ENCODE data around the gene FOXO3. TPM values are rescaled to one million over a fixed set of nuclear protein-coding genes. Genes with fewer than 3 reads are reported as not detected.

FOXO3 gene
- total and polyA plus RNA-seq, 2 donors (not counting 1 experiment from before 2014, with no cell fraction given): 49.5 to 63.9 TPM

GRCh38 chr6:108581932-108582475 is 21.3 kb downstream of the FOXO3 start:
- Histone ChIP-seq H3K9ac (ENCODE audit: insufficient read depth, low read length) (no peak overlapping the region), H3K27me3 (ENCODE audit: control insufficient read depth, insufficient read depth, low read length) (no peaks in the 10 kb centered on the region), H2AFZ (ENCODE audit: low read length) (no peak overlapping the region), H3K4me3 (replicated peaks in 1 of 4; ENCODE audit: control extremely low read depth in 1 of 4, insufficient read depth in 1 of 4, low read depth in 3 of 4, low read length in 4 of 4) (peak overlapping the region in 3 of 4 experiments; percentile 10 to 44 (median 34)), H3K4me1 (ENCODE audit: control insufficient read depth, extremely low read depth, insufficient read depth, low read length) (peaks cover 50% of the 10 kb centered on the region), H3K79me2 (ENCODE audit: control insufficient read depth, insufficient read depth, low read length) (peaks cover 87% of the 10 kb centered on the region), H3K36me3 (ENCODE audit: control insufficient read depth, insufficient read depth, low read length) (no peaks in the 10 kb centered on the region), H3K9me3 (ENCODE audit: control insufficient read depth, insufficient read depth, low read depth, low read length) (no peaks in the 10 kb centered on the region), H3K27ac (ENCODE audit: insufficient read depth, low read length) (peak overlapping the region; percentile 67), H4K20me1 (ENCODE audit: control insufficient read depth, extremely low read depth, insufficient read depth, low read length) (no peaks in the 10 kb centered on the region), H3K4me2 (ENCODE audit: extremely low read depth, insufficient read depth, low read length) (peak overlapping the region; percentile 73)
- peak in 1 of 2 donors; percentile 47 for DNase-seq (ENCODE audit: low read depth in 2 of 2)
- TF ChIP-seq, protein P1, sequence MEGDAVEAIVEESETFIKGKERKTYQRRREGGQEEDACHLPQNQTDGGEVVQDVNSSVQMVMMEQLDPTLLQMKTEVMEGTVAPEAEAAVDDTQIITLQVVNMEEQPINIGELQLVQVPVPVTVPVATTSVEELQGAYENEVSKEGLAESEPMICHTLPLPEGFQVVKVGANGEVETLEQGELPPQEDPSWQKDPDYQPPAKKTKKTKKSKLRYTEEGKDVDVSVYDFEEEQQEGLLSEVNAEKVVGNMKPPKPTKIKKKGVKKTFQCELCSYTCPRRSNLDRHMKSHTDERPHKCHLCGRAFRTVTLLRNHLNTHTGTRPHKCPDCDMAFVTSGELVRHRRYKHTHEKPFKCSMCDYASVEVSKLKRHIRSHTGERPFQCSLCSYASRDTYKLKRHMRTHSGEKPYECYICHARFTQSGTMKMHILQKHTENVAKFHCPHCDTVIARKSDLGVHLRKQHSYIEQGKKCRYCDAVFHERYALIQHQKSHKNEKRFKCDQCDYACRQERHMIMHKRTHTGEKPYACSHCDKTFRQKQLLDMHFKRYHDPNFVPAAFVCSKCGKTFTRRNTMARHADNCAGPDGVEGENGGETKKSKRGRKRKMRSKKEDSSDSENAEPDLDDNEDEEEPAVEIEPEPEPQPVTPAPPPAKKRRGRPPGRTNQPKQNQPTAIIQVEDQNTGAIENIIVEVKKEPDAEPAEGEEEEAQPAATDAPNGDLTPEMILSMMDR (conservative IDR thresholded peaks at IDR 0.05 in 1 of 2, IDR thresholded peaks at IDR 0.05 in 1 of 2; ENCODE audit: low read depth in 1 of 2, low read length in 2 of 2): no peak
- TF ChIP-seq EZH2 (IDR thresholded peaks at IDR 0.05; ENCODE audit: low read length, missing control alignments): no peak

DNA sequence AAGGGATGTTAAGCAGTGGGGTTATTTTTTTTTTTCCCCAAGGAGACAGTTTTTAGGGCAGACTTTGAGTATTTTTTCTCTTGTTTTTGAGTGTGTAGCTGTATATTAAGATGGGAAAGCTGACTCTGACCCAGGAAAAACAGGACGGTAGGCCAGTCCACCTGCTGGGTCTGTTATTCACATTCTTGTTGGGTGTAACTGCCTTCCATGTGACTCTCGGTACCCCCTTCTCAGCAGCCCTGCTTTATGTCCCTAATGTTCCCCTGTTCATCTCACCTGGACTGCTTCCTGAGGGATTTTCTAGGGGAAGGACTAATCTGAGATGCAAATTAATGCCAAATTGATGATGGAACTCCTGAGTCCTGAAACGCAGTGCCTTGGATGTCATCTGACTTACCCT is 21.9 kb downstream of the FOXO3 start:
- Histone ChIP-seq H2AFZ (ENCODE audit: low read length) (no peak overlapping the region), H3K27me3 (ENCODE audit: control insufficient read depth, insufficient read depth, low read length) (no peaks in the 10 kb centered on the region), H3K36me3 (ENCODE audit: control insufficient read depth, insufficient read depth, low read length) (no peaks in the 10 kb centered on the region), H3K4me2 (ENCODE audit: extremely low read depth, insufficient read depth, low read length) (no peak overlapping the region), H3K4me3 (replicated peaks in 1 of 4; ENCODE audit: control extremely low read depth in 1 of 4, insufficient read depth in 1 of 4, low read depth in 3 of 4, low read length in 4 of 4) (no peak overlapping the region), H3K27ac (ENCODE audit: insufficient read depth, low read length) (no peak overlapping the region), H3K79me2 (ENCODE audit: control insufficient read depth, insufficient read depth, low read length) (peaks cover 87% of the 10 kb centered on the region), H4K20me1 (ENCODE audit: control insufficient read depth, extremely low read depth, insufficient read depth, low read length) (no peaks in the 10 kb centered on the region), H3K9ac (ENCODE audit: insufficient read depth, low read length) (no peak overlapping the region), H3K9me3 (ENCODE audit: control insufficient read depth, insufficient read depth, low read depth, low read length) (no peaks in the 10 kb centered on the region), H3K4me1 (ENCODE audit: control insufficient read depth, extremely low read depth, insufficient read depth, low read length) (peaks cover 56% of the 10 kb centered on the region)
- no peak for TF ChIP-seq EZH2 (IDR thresholded peaks at IDR 0.05; ENCODE audit: low read length, missing control alignments)
- no peak for DNase-seq (ENCODE audit: low read depth in 2 of 2)

DNA sequence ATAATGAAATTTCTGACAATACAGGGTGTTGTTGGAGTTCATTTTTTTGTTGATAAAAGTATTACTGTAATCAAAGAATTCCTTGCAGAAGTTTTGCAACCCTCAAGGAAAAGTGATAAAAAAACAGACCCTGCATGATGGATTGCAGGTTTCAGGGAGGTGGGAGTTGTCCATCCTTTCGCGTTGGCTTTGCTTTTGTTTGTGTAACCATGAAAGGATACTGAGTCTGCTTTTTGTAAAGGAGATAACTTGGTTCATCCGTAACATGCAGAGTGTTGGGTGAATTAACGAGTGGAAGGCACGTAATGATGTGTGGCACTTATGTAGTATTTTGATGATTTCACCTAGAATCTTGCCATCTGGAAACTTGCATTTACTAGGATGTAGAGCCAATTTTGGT is 23.6 kb downstream of the FOXO3 start:
- no peaks in the 10 kb centered on the region for H3K36me3 ChIP-seq (ENCODE audit: control insufficient read depth, insufficient read depth, low read length)
- no peak overlapping the region for H3K9ac ChIP-seq (ENCODE audit: insufficient read depth, low read length)
- DNase-seq (ENCODE audit: low read depth in 2 of 2): no peak
- no peaks in the 10 kb centered on the region for H3K9me3 ChIP-seq (ENCODE audit: control insufficient read depth, insufficient read depth, low read depth, low read length)
- no peak overlapping the region for H3K27ac ChIP-seq (ENCODE audit: insufficient read depth, low read length)
- H4K20me1 ChIP-seq (ENCODE audit: control insufficient read depth, extremely low read depth, insufficient read depth, low read length): peaks cover 4% of the 10 kb centered on the region
- H2AFZ ChIP-seq (ENCODE audit: low read length): no peak overlapping the region
- TF ChIP-seq, protein P1 (conservative IDR thresholded peaks at IDR 0.05 in 1 of 2, IDR thresholded peaks at IDR 0.05 in 1 of 2; ENCODE audit: low read depth in 1 of 2, low read length in 2 of 2): no peak
- TF ChIP-seq EZH2 (IDR thresholded peaks at IDR 0.05; ENCODE audit: low read length, missing control alignments): no peak
- H3K79me2 ChIP-seq (ENCODE audit: control insufficient read depth, insufficient read depth, low read length): peaks cover 84% of the 10 kb centered on the region
- no peak overlapping the region for H3K4me3 ChIP-seq (replicated peaks in 1 of 4; ENCODE audit: control extremely low read depth in 1 of 4, insufficient read depth in 1 of 4, low read depth in 3 of 4, low read length in 4 of 4)
- H3K27me3 ChIP-seq (ENCODE audit: control insufficient read depth, insufficient read depth, low read length): no peaks in the 10 kb centered on the region
- H3K4me2 ChIP-seq (ENCODE audit: extremely low read depth, insufficient read depth, low read length): peak overlapping the region; percentile 7
- peaks cover 52% of the 10 kb centered on the region for H3K4me1 ChIP-seq (ENCODE audit: control insufficient read depth, extremely low read depth, insufficient read depth, low read length)
